OCI-LY1 (cell line): ENCODE measurements around the gene IQGAP2.
"Not testable (repeated sequence)": the region's sequence is repeated elsewhere in the genome, so short reads cannot be mapped to it uniquely, and the experiment has no call there.

Source experiments
- H2AFZ ChIP-seq: fragments of 200-600 bp; sonication (generic), shearing (Covaris generic); 2 replicates; pipeline ENCODE4 v1.6.0; 2014; ENCODE audit warnings: antibody characterized with exemption, mild to moderate bottlenecking, low read length
- H3F3A ChIP-seq: fragments of 200-600 bp; sonication (generic), shearing (Covaris generic); 2 replicates; pipeline ENCODE4 v1.6.0; 2014; ENCODE audit warnings: mild to moderate bottlenecking, antibody characterized with exemption, low read length, moderate library complexity; ENCODE audit not compliant: insufficient read depth
- H3K27ac ChIP-seq: fragments of 200-600 bp; sonication (generic); 2 replicates; pipeline ENCODE4 v1.5.1; 2014; ENCODE audit warnings: low read length, mixed run types, mild to moderate bottlenecking, low read depth; ENCODE audit not compliant: poor library complexity, severe bottlenecking
- H3K27me3 ChIP-seq: fragments of 200-600 bp; sonication (generic); 2 replicates; pipeline ENCODE4 v1.6.0; 2014; ENCODE audit warnings: antibody characterized with exemption, mild to moderate bottlenecking, low read length, moderate library complexity; ENCODE audit not compliant: insufficient read depth
- H3K36me3 ChIP-seq: fragments of 200-600 bp; sonication (generic); 2 replicates; pipeline ENCODE4 v1.6.1; 2014; ENCODE audit warnings: mild to moderate bottlenecking, antibody characterized with exemption, low read length, moderate library complexity, mixed read lengths; ENCODE audit not compliant: insufficient read depth
- H3K4me1 ChIP-seq: fragments of 200-600 bp; sonication (generic); 2 replicates; pipeline ENCODE4 v1.5.1; 2014; ENCODE audit warnings: mild to moderate bottlenecking, low read length, moderate library complexity; ENCODE audit not compliant: insufficient read depth, severe bottlenecking
- H3K4me2 ChIP-seq: fragments of 200-600 bp; sonication (generic), shearing (Covaris generic); 2 replicates; pipeline ENCODE4 v1.6.1; 2014; ENCODE audit warnings: low read length
- H3K4me3 ChIP-seq: fragments of 200-600 bp; sonication (generic); 2 replicates; pipeline ENCODE4 v1.5.1; 2014; ENCODE audit warnings: low read length, low read depth, mild to moderate bottlenecking, mixed read lengths; ENCODE audit not compliant: poor library complexity, severe bottlenecking
- H3K79me2 ChIP-seq: fragments of 200-600 bp; shearing (Covaris generic); 2 replicates; pipeline ENCODE4 v1.6.1; 2016; ENCODE audit warnings: mixed run types, low read length, mixed read lengths; ENCODE audit not compliant: insufficient read depth
- H3K9ac ChIP-seq: fragments of 200-600 bp; sonication (generic), shearing (Covaris generic); 2 replicates; pipeline ENCODE4 v1.6.1; 2014; ENCODE audit warnings: mild to moderate bottlenecking, low read length, mixed read lengths
- H3K9me2 ChIP-seq: fragments of 200-600 bp; sonication (generic), shearing (Covaris generic); 2 replicates; pipeline ENCODE4 v1.6.1; 2014; ENCODE audit warnings: low read depth, mild to moderate bottlenecking, low read length, mixed read lengths
- H3K9me3 ChIP-seq: fragments of 200-600 bp; shearing (Covaris generic); 2 replicates; pipeline ENCODE4 v1.6.1; 2014; ENCODE audit warnings: low read length, mixed read lengths
- H4K20me1 ChIP-seq: fragments of 200-600 bp; sonication (generic), shearing (Covaris generic); 2 replicates; pipeline ENCODE4 v1.6.0; 2016; ENCODE audit warnings: mild to moderate bottlenecking, low read length; ENCODE audit not compliant: insufficient read depth
- EZH2 ChIP-seq: fragments of 200-600 bp; sonication (generic), shearing (Covaris generic); IDR thresholded peaks from 2 replicates; pipeline ENCODE4 v1.8.0; 2017; ENCODE audit warnings: borderline replicate concordance, mixed run types, mild to moderate bottlenecking, antibody characterized with exemption, low read length, moderate library complexity, mixed read lengths
- TF ChIP-seq, protein P1 (sequence below): fragments of 200-600 bp; sonication (generic), shearing (Covaris generic); IDR thresholded peaks from 2 replicates; pipeline ENCODE4 v1.5.1; 2017; ENCODE audit warnings: mild to moderate bottlenecking, antibody characterized with exemption, low read length, moderate library complexity, mixed read lengths

The IQGAP2 gene

DNA sequence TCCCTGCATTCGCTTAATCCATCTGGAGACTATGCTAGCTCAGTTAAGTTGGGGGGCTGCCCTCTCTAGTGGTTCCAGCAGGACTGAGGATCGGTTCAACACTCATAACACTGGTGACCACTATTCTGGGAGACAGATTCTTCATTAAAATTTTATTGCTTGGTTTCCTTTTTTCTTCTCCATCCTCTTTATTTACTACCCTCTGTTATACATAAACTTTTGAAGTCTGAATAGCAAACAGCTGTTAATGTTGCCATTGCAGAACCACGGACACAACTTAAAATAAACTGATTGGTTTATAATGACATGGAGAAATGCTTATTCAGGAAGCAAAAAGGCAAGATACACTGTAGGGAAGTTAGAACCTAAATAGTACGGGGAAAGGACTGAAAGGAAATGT lies 22.1 kb downstream of the IQGAP2 start:
- Histone ChIP-seq H3K27me3 (no peaks in the 10 kb centered on the region), H2AFZ (no peak overlapping the region), H3K9me2 (no peaks in the 10 kb centered on the region), H3K79me2 (no peaks in the 10 kb centered on the region), H3F3A (no peaks in the 10 kb centered on the region), H4K20me1 (no peaks in the 10 kb centered on the region), H3K4me1 (no peaks in the 10 kb centered on the region), H3K27ac (no peak overlapping the region), H3K9ac (no peak overlapping the region), H3K4me3 (no peak overlapping the region), H3K4me2 (no peak overlapping the region), H3K9me3 (no peaks in the 10 kb centered on the region), H3K36me3 (no peaks in the 10 kb centered on the region)
- TF ChIP-seq, protein P1, sequence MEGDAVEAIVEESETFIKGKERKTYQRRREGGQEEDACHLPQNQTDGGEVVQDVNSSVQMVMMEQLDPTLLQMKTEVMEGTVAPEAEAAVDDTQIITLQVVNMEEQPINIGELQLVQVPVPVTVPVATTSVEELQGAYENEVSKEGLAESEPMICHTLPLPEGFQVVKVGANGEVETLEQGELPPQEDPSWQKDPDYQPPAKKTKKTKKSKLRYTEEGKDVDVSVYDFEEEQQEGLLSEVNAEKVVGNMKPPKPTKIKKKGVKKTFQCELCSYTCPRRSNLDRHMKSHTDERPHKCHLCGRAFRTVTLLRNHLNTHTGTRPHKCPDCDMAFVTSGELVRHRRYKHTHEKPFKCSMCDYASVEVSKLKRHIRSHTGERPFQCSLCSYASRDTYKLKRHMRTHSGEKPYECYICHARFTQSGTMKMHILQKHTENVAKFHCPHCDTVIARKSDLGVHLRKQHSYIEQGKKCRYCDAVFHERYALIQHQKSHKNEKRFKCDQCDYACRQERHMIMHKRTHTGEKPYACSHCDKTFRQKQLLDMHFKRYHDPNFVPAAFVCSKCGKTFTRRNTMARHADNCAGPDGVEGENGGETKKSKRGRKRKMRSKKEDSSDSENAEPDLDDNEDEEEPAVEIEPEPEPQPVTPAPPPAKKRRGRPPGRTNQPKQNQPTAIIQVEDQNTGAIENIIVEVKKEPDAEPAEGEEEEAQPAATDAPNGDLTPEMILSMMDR, result no peak
- TF ChIP-seq EZH2, result no peak

DNA sequence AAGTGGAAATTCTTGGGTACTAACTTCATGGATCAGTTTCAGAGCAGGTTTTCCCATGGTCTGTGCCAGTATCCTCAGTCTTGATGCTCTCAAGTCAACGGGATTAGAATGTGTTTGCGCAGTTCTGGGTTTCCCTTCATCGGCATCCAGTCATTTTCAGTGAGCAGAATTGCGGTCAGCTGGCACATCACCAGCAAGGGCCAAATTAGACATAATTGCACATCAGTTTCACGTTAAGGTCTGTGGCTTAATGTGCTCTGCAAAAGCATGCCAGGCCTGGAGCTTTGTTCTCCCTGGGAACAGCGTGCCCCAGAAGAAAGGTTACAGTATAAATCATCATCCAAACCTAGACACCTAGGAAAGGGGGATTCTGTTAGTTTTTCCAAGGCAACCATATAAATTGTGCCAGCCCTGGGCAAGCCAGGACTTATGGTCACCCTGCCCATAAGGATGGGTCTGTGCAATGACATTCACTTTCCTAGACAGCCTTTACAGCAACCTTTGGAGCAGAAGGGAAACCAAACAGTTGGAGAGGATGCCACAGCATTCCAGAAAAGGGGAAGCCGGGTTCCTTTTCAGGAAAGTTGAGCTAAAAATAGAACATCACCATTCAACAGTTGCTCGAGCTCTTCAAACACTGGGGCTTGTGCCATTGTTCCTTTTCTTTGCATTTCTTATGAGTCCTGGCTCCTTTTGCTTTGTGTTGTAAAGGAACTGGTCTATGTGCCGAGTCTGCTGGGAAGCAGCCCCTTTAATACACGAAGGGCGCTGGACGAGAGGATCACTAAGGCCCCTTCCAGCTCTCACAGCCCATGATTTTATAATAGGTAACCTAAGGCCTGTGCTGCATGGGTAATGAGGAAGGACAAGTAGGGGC lies 23.1 kb downstream of the IQGAP2 start:
- H3K79me2 ChIP-seq, result no peaks in the 10 kb centered on the region
- H3K27me3 ChIP-seq, result no peaks in the 10 kb centered on the region
- no peak overlapping the region for H2AFZ ChIP-seq
- no peak for TF ChIP-seq EZH2
- TF ChIP-seq, protein P1, result no peak
- H3K4me2 ChIP-seq, result no peak overlapping the region
- H4K20me1 ChIP-seq, result no peaks in the 10 kb centered on the region
- H3K27ac ChIP-seq, result no peak overlapping the region
- H3K9me2 ChIP-seq, result no peaks in the 10 kb centered on the region
- no peaks in the 10 kb centered on the region for H3F3A ChIP-seq
- H3K4me3 ChIP-seq, result no peak overlapping the region
- no peak overlapping the region for H3K9ac ChIP-seq
- no peaks in the 10 kb centered on the region for H3K36me3 ChIP-seq
- no peaks in the 10 kb centered on the region for H3K9me3 ChIP-seq
- no peaks in the 10 kb centered on the region for H3K4me1 ChIP-seq

- no peak overlapping the region for H3K9ac ChIP-seq
- H3K36me3 ChIP-seq, result no peaks in the 10 kb centered on the region
- H3K9me2 ChIP-seq, result no peaks in the 10 kb centered on the region
- no peaks in the 10 kb centered on the region for H3F3A ChIP-seq
- H3K4me2 ChIP-seq, result no peak overlapping the region
- no peak overlapping the region for H3K4me3 ChIP-seq
- no peaks in the 10 kb centered on the region for H3K79me2 ChIP-seq
- no peaks in the 10 kb centered on the region for H3K4me1 ChIP-seq
- H4K20me1 ChIP-seq, result no peaks in the 10 kb centered on the region
- no peaks in the 10 kb centered on the region for H3K9me3 ChIP-seq
- no peaks in the 10 kb centered on the region for H3K27me3 ChIP-seq
- H2AFZ ChIP-seq, result no peak overlapping the region
- H3K27ac ChIP-seq, result no peak overlapping the region
- TF ChIP-seq, protein P1, result no peak
- TF ChIP-seq EZH2, result no peak
Observed at GRCh38 chr5:76427206-76428140, 24.4 kb downstream of the IQGAP2 start.

DNA sequence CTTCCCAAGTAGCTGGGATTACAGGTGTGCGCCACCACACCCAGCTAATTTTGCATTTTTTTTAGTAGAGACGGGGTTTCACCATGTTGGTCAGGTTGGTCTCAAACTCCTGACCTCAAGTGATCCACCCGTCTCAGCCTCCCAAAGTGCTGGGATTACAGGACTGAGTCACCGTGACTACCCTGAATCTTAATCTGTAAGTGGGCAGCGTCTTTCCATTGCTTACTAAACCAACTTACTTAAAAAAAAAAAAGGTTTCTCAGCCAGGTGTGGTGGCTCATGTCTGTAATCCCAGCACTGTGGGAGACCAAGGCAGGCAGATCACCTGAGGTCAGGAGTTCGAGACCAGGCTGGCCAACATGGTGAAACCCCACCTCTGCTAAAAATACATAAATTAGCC lies 25.5 kb downstream of the IQGAP2 start:
- not testable (repeated sequence) for H4K20me1 ChIP-seq, H3K9ac ChIP-seq, H3K9me2 ChIP-seq, H3F3A ChIP-seq, H3K79me2 ChIP-seq, H3K4me3 ChIP-seq, H3K4me2 ChIP-seq, H3K9me3 ChIP-seq, H3K27ac ChIP-seq, H3K36me3 ChIP-seq, H3K4me1 ChIP-seq, H2AFZ ChIP-seq, H3K27me3 ChIP-seq
